T-cell (primary cell): ENCODE data around the gene SPRTN. TPM values are rescaled to one million over a fixed set of nuclear protein-coding genes. Genes with fewer than 3 reads are reported as not detected.

Experiments used
- ATAC-seq, 4 experiments: fragments of 200-7000 bp in 3 of 4; fragments of 150-1000 bp in 1 of 4; cut with Tn5 transposase; replicated peaks in 1 of 4; 1 replicate in 3 of 4; 2 replicates in 1 of 4; pipeline ENCODE4 v1.10.0; 2021; ENCODE audit warnings: moderate library complexity in 3 of 4, mild to moderate bottlenecking in 2 of 4, moderate number of reproducible peaks in 1 of 4
- CTCF ChIA-PET, 2 donors: fragments of 300-600 bp; sonication (Branson Sonifier 250); formaldehyde crosslinking; loops; one replicate each; lab custom pipeline; 2022; ENCODE audit warnings: antibody characterized with exemption in 2 of 2; lab: Charles Lee
- POLR2A ChIA-PET, 2 donors: fragments of 300-600 bp; sonication (Branson Sonifier 250); formaldehyde crosslinking; loops; one replicate each; lab custom pipeline; 2022; ENCODE audit warnings: antibody characterized with exemption in 2 of 2; lab: Charles Lee
- DNase-seq, 35 experiments: peaks; one replicate each; pipeline versions ENCODE4 v3.0.0 to v3.0.0-alpha.2; 2013 to 2023
- H3K27ac ChIP-seq: one replicate; pipeline ENCODE4 v1.5.1; 2013; ENCODE audit warnings: low read length
- H3K27me3 ChIP-seq, 2 experiments: replicated peaks in 1 of 2; 1 replicate in 1 of 2; 2 replicates in 1 of 2; pipeline versions ENCODE4 v1.6.1 to v1.7.0; 2013; ENCODE audit warnings: low read length in 1 of 2, mixed read lengths in 1 of 2; ENCODE audit not compliant: control insufficient read depth in 2 of 2, insufficient read depth in 2 of 2; ENCODE audit errors: extremely low read depth in 1 of 2
- H3K36me3 ChIP-seq, 2 donors: 1 replicate in 1 of 2; 2 replicates in 1 of 2; pipeline versions ENCODE4 v1.6.1 to v1.7.0; 2013; ENCODE audit warnings: low read length in 1 of 2; ENCODE audit not compliant: control insufficient read depth in 2 of 2, insufficient read depth in 1 of 2; ENCODE audit errors: extremely low read depth in 1 of 2
- H3K4me1 ChIP-seq, 2 experiments: 1 replicate in 1 of 2; 2 replicates in 1 of 2; pipeline versions ENCODE4 v1.6.1 to v1.7.0; 2013; ENCODE audit warnings: low read length in 2 of 2, mixed read lengths in 1 of 2; ENCODE audit not compliant: insufficient read depth in 2 of 2, control insufficient read depth in 1 of 2; ENCODE audit errors: extremely low read depth in 1 of 2
- H3K4me3 ChIP-seq, 2 donors: 1 replicate in 1 of 2; 2 replicates in 1 of 2; pipeline versions ENCODE4 v1.5.1 to v1.7.0; 2013; ENCODE audit warnings: mild to moderate bottlenecking in 2 of 2, low read length in 1 of 2, moderate library complexity in 1 of 2; ENCODE audit not compliant: control insufficient read depth in 1 of 2; ENCODE audit errors: extremely low read depth in 1 of 2
- H3K9me3 ChIP-seq: 2 replicates; pipeline ENCODE4 v1.7.0; 2013
- H3K27ac Mint-ChIP-seq, 2 donors: one replicate each; pipeline ENCODE4 v1.8.0; 2020 to 2021; ENCODE audit warnings: mild to moderate bottlenecking in 2 of 2, mixed read lengths in 2 of 2
- H3K27me3 Mint-ChIP-seq, 2 donors: one replicate each; pipeline ENCODE4 v1.8.0; 2021 to 2022; ENCODE audit warnings: mixed read lengths in 2 of 2
- H3K36me3 Mint-ChIP-seq: one replicate; pipeline ENCODE4 v1.8.0; 2021; ENCODE audit warnings: mixed read lengths
- H3K4me1 Mint-ChIP-seq, 3 donors: one replicate each; pipeline ENCODE4 v1.8.0; 2020 to 2022; ENCODE audit warnings: mixed read lengths in 3 of 3, mild to moderate bottlenecking in 1 of 3
- H3K4me3 Mint-ChIP-seq, 3 donors: one replicate each; pipeline ENCODE4 v1.8.0; 2020 to 2022; ENCODE audit warnings: mild to moderate bottlenecking in 3 of 3, mixed read lengths in 3 of 3, moderate library complexity in 3 of 3
- H3K9me3 Mint-ChIP-seq, 3 donors: one replicate each; pipeline ENCODE4 v1.8.0; 2020 to 2022; ENCODE audit warnings: mixed read lengths in 3 of 3
- WGBS: methylation state at CpG from one replicate; pipeline ENCODE4 v1.1.5; 2013; ENCODE audit warnings: missing lambda C conversion rate; ENCODE audit not compliant: insufficient coverage; 5-methylcytosine and 5-hydroxymethylcytosine counted together
- total RNA-seq, 35 experiments: library from RNA in 6 of 35; stranded (reverse) in 6 of 35; fragments of 120-200 nt in 1 of 35; gene quantifications; one replicate each; pipeline versions ENCODE4 v1.2.1 to v1.2.4 and lab custom pipeline; 2013 to 2026

Gene SPRTN
- total RNA-seq, 5 donors from 2014 or later (not counting 1 experiment from before 2014, with no cell fraction given): 12.6 to 28.9 (median 18.2) TPM

DNA sequence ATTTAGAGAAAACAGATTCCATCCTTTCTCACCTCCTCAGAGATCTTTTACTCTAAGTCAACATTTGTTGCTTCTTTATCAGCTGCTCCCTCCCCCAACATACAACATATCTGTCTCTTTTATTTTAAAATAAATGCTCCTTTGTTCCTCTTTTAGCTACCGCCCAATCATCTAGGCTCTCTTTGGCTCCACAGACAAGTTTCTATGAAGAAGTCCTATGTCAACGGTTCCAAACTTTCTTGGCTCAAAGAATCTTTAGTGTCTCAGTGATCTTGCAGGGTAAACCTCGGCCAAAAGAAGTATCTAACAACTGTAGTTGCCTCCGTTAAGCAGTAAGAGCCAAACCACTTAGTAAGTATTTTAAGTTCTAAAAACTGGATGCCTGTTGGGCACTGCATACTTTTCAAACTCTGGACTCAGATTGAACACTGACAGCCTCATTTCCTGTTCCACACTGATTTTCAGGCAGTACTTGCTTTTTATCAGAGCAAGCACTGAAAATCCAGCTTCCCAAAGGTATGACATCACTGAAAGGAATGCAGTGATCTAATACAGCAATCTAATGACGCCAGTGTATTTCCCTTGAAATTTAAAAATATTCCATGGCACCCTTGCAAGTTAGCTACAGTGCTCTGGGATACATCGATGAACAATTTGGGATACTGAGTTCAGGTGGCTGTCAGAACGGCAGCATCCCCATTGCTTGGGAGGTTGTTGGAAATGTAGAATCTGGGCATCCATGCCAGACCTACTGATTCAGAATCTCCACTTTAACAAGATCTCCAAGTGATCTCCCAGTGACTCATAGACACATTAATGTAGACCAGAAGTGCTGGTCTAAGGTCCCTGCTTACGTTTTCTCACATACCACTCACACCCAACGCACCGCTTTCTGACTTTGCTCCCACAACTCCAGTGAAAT is 57.2 kb downstream of the SPRTN start:
- ATAC-seq (no peak), DNase-seq (no peak)
- Mint-ChIP-seq H3K36me3 (peaks cover 15% of the 10 kb centered on the region), H3K4me3 (no peak overlapping the region), H3K27ac (no peak overlapping the region), H3K27me3 (no peaks in the 10 kb centered on the region), H3K9me3 (no peaks in the 10 kb centered on the region), H3K4me1 (peaks cover 77 to 79% (median 77%) of the 10 kb centered on the region in 3 donors)
- Histone ChIP-seq H3K4me3 (no peak overlapping the region), H3K9me3 (no peaks in the 10 kb centered on the region), H3K36me3 (peaks cover 0 to 4% of the 10 kb centered on the region in 2 donors), H3K27ac (no peak overlapping the region), H3K27me3 (no peaks in the 10 kb centered on the region), H3K4me1 (no peaks in the 10 kb centered on the region)
- WGBS: 92% methylated on average over 2 of the region's 10 CpGs
- ChIA-PET POLR2A (interaction anchor here (0.5 to 0.6 kb wide), 2 partner anchors 8 to 111 kb away, joined by 4 to 8 read pairs; no protein-coding TSS in a partner anchor), CTCF (no interaction called here)

DNA sequence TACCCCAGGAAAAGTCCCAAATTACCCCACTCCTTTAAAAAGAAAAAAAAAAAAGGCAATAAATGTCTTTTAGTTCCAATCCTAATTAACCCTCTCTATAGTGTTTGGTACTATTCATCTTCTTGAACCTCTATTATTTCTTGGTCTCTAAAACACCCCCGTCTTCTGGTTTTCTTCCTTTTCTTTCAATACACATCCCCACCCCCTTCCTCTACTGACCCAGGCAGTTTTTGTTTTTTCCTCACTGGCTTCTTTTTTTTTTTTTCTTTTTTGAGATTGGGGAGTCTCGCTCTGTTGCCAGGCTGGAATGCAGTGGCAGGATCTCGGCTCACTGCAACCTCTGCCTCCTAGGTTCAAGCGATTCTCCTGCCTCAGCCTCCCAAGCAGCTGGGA is 57.9 kb downstream of the SPRTN start:
- WGBS: 100% methylated on average over 2 of the region's 4 CpGs
- no peak for DNase-seq
- H3K4me1 ChIP-seq: no peaks in the 10 kb centered on the region

GRCh38 chr1:231396643-231397042 is 58.5 kb downstream of the SPRTN start:
- CTCF ChIA-PET: no interaction called here
- POLR2A ChIA-PET: interaction anchor here in 1 of 2 donors (0.7 kb wide), 1 partner anchor 16 kb away, joined by 5 read pairs; no protein-coding TSS in a partner anchor
- Mint-ChIP-seq H3K4me1 (peaks cover 69 to 79% (median 76%) of the 10 kb centered on the region in 3 donors), H3K36me3 (peaks cover 15% of the 10 kb centered on the region), H3K27ac (no peak overlapping the region), H3K4me3 (no peak overlapping the region), H3K9me3 (no peaks in the 10 kb centered on the region), H3K27me3 (no peaks in the 10 kb centered on the region)
- H3K4me3 ChIP-seq: no peak overlapping the region
- no peak overlapping the region for H3K27ac ChIP-seq
- H3K4me1 ChIP-seq: no peaks in the 10 kb centered on the region
- ATAC-seq: no peak
- DNase-seq: no peak
- no peaks in the 10 kb centered on the region for H3K27me3 ChIP-seq
- WGBS: 94% methylated on average over 2 of the region's 2 CpGs
- no peaks in the 10 kb centered on the region for H3K9me3 ChIP-seq
- H3K36me3 ChIP-seq: peaks cover 0 to 4% of the 10 kb centered on the region in 2 donors

More for the DNA sequence above, 57.9 kb downstream of the SPRTN start:
- Histone ChIP-seq H3K36me3 (peaks cover 0 to 4% of the 10 kb centered on the region in 2 donors), H3K9me3 (no peaks in the 10 kb centered on the region), H3K27ac (no peak overlapping the region), H3K27me3 (no peaks in the 10 kb centered on the region), H3K4me3 (no peak overlapping the region)
- Mint-ChIP-seq H3K27ac (no peak overlapping the region), H3K4me1 (peaks cover 73 to 78% (median 76%) of the 10 kb centered on the region in 3 donors), H3K4me3 (no peak overlapping the region), H3K9me3 (no peaks in the 10 kb centered on the region), H3K36me3 (peaks cover 15% of the 10 kb centered on the region), H3K27me3 (no peaks in the 10 kb centered on the region)
- POLR2A ChIA-PET: interaction anchor here in 1 of 2 donors (0.7 kb wide), 1 partner anchor 16 kb away, joined by 5 read pairs; no protein-coding TSS in a partner anchor
- CTCF ChIA-PET: no interaction called here
- ATAC-seq: no peak

- Mint-ChIP-seq H3K9me3 (no peaks in the 10 kb centered on the region), H3K4me3 (no peak overlapping the region), H3K27ac (no peak overlapping the region), H3K4me1 (peaks cover 72 to 76% (median 75%) of the 10 kb centered on the region in 3 donors), H3K27me3 (no peaks in the 10 kb centered on the region), H3K36me3 (peaks cover 12% of the 10 kb centered on the region)
- Histone ChIP-seq H3K27me3 (no peaks in the 10 kb centered on the region), H3K4me3 (no peak overlapping the region), H3K9me3 (no peaks in the 10 kb centered on the region), H3K27ac (no peak overlapping the region), H3K36me3 (no peaks in the 10 kb centered on the region), H3K4me1 (no peaks in the 10 kb centered on the region)
- DNase-seq: no peak
- ChIA-PET POLR2A (no interaction called here), CTCF (no interaction called here)
- no CpG with 5 or more reads among the region's 4 CpGs for WGBS
- ATAC-seq: no peak
Measured at GRCh38 chr1:231397886-231398671, 60.0 kb downstream of the SPRTN start.

DNA sequence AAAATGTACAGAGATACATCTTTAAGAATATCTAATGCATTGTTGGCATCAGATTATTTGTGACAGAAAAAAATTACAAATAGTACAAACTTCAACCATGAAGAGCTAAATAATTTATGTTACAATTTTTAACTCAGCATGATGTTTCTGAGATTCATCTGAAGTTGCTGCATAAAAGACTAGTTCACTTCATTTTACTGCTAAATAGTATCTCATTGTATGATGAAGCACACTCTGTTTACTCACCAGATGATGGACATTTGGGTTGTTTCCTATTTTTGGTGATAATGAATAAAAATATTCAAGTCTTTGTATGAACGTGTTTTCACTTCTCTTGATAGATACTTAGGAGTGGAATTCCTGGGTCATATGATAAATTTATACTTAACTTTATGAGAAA is 63.4 kb downstream of the SPRTN start:
- no peak overlapping the region for H3K4me3 ChIP-seq
- no CpG with 5 or more reads among the region's 1 CpG for WGBS
- H3K9me3 ChIP-seq: no peaks in the 10 kb centered on the region
- no peak overlapping the region for H3K27ac ChIP-seq
- H3K27me3 ChIP-seq: no peaks in the 10 kb centered on the region
- no peaks in the 10 kb centered on the region for H3K36me3 ChIP-seq
- ChIA-PET POLR2A (no interaction called here), CTCF (interaction anchor here in 1 of 2 donors (0.6 kb wide), 1 partner anchor 32 kb away, joined by 5 read pairs; no protein-coding TSS in a partner anchor)
- DNase-seq: no peak
- H3K4me1 ChIP-seq: no peaks in the 10 kb centered on the region
- no peaks in the 10 kb centered on the region for H3K27me3 Mint-ChIP-seq
- H3K4me3 Mint-ChIP-seq: no peak overlapping the region
- peaks cover 42 to 59% (median 58%) of the 10 kb centered on the region in 3 donors for H3K4me1 Mint-ChIP-seq
- H3K9me3 Mint-ChIP-seq: no peaks in the 10 kb centered on the region
- ATAC-seq: no peak
- H3K27ac Mint-ChIP-seq: no peak overlapping the region
- peaks cover 21% of the 10 kb centered on the region for H3K36me3 Mint-ChIP-seq

DNA sequence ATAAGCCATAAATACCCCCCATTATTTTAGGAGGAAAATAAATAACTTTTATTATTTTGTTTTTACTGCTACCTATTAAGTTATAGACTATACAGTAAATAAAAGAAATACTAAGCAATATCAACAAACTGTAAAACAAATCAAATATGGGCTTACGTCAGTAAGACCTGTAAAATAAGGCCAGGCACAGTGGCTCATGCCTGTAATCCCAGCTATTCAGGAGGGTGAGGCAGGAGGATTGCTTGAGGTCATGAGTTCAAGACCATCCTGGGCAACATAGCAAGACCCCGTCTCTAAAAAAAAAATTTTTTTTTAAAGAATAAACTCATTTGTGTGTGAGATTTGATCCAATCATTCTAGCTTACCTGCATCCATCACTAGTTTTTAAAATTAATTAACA is 66.2 kb downstream of the SPRTN start:
- ChIA-PET CTCF (interaction anchor here (0.6 to 1.9 kb wide), 6 partner anchors 10 to 1754 kb away, joined by 3 to 17 read pairs (median 5); partner anchors contain the start of genes EXOC8 (in 1 of the 2) and SPRTN (in 1 of the 2)), POLR2A (interaction anchor here (0.6 to 0.7 kb wide), 2 partner anchors 42 to 199 kb away, joined by 4 to 5 read pairs; no protein-coding TSS in a partner anchor)
- Histone ChIP-seq H3K9me3 (no peaks in the 10 kb centered on the region), H3K4me3 (no peak overlapping the region), H3K36me3 (peaks cover 0 to 6% of the 10 kb centered on the region in 2 donors), H3K27me3 (no peaks in the 10 kb centered on the region), H3K27ac (no peak overlapping the region), H3K4me1 (no peaks in the 10 kb centered on the region)
- DNase-seq (no peak), ATAC-seq (no peak)
- H3K4me3 Mint-ChIP-seq: no peak overlapping the region
- H3K27ac Mint-ChIP-seq: no peak overlapping the region
- no peaks in the 10 kb centered on the region for H3K27me3 Mint-ChIP-seq
- H3K9me3 Mint-ChIP-seq: no peaks in the 10 kb centered on the region
- H3K4me1 Mint-ChIP-seq: peaks cover 16 to 36% (median 34%) of the 10 kb centered on the region in 3 donors
- H3K36me3 Mint-ChIP-seq: peaks cover 9% of the 10 kb centered on the region
- 100% methylated on average over 1 of the region's 2 CpGs for WGBS
